Measurements from ENCODE around the gene PGK2. TPM values are rescaled to one million over a fixed set of nuclear protein-coding genes. Genes with fewer than 3 reads are reported as not detected.

PGK2 gene
- total RNA-seq, 1 experiment from 2014 or later, result not detected

- no peaks in the 10 kb centered on the region for H4K20me1 ChIP-seq (ENCODE audit: control insufficient read depth, insufficient read depth, insufficient read length)
- TF ChIP-seq CTCF (conservative IDR thresholded peaks at IDR 0.05), result no peak
- H3K23me2 ChIP-seq (ENCODE audit: insufficient read length, low read depth, low read length, poor library complexity, severe bottlenecking), result no peaks in the 10 kb centered on the region
- H3K36me3 Mint-ChIP-seq (ENCODE audit: insufficient read depth in 1 of 3, low read depth in 3 of 3), result no peaks in the 10 kb centered on the region
- H3K27me3 Mint-ChIP-seq (ENCODE audit: low read depth), result no peaks in the 10 kb centered on the region
- no peak overlapping the region for H3K9ac ChIP-seq (ENCODE audit: extremely low read depth, insufficient read length, low read length)
- H3K18ac ChIP-seq (ENCODE audit: insufficient read length, low read depth, low read length), result no peak overlapping the region
- H2BK12ac ChIP-seq (ENCODE audit: insufficient read length, low read depth, low read length), result no peak overlapping the region
- H4K91ac ChIP-seq (ENCODE audit: insufficient read length, low read depth, low read length), result no peak overlapping the region
- DNase-seq, result no peak
- no peak overlapping the region for H3K27ac Mint-ChIP-seq
- no peak overlapping the region for H3K23ac ChIP-seq (ENCODE audit: insufficient read length, low read depth, low read length)
- WGBS (ENCODE audit: extremely low coverage, insufficient read length, low lambda C conversion rate), result no CpG with 5 or more reads among the region's 2 CpGs
- H2BK20ac ChIP-seq (ENCODE audit: low read depth, low read length, poor library complexity, severe bottlenecking), result no peak overlapping the region
- no peaks in the 10 kb centered on the region for H3K27me3 ChIP-seq (ENCODE audit: insufficient read depth, low read length)
- no peaks in the 10 kb centered on the region for H3K9me3 ChIP-seq (ENCODE audit: control insufficient read depth, low read depth, low read length)
- no peak overlapping the region for H2AK5ac ChIP-seq (ENCODE audit: insufficient read length, low read length)
- no peak overlapping the region for H3K14ac ChIP-seq (ENCODE audit: insufficient read depth, low read length)
- H3K9me3 Mint-ChIP-seq, result no peaks in the 10 kb centered on the region
- H2BK5ac ChIP-seq (ENCODE audit: insufficient read length, low read length), result no peak overlapping the region
- no peaks in the 10 kb centered on the region for H3K79me1 ChIP-seq (ENCODE audit: insufficient read depth, low read depth, low read length, poor library complexity, severe bottlenecking)
- H2BK120ac ChIP-seq (ENCODE audit: low read depth, low read length, poor library complexity, severe bottlenecking), result no peak overlapping the region
- H3K56ac ChIP-seq (ENCODE audit: insufficient read length, low read depth, low read length), result no peak overlapping the region
- no peak overlapping the region for H3K4ac ChIP-seq (ENCODE audit: low read depth, low read length)
- no peak overlapping the region for H3K4me2 ChIP-seq (ENCODE audit: insufficient read depth, insufficient read length, low read length)
- no peak overlapping the region for H2BK15ac ChIP-seq (ENCODE audit: low read depth, low read length)
- H3K4me1 ChIP-seq (ENCODE audit: insufficient read depth, low read length), result no peaks in the 10 kb centered on the region
- H2AFZ ChIP-seq (ENCODE audit: low read length), result no peak overlapping the region
- H3K4me1 Mint-ChIP-seq, result no peaks in the 10 kb centered on the region
- no peaks in the 10 kb centered on the region for H3K79me2 ChIP-seq (ENCODE audit: insufficient read depth, low read length)
- H3T11ph ChIP-seq (ENCODE audit: low read length), result no peak overlapping the region
- H4K8ac ChIP-seq (replicated peaks; ENCODE audit: insufficient read length, low read depth, low read length), result no peak overlapping the region
- H3K27ac ChIP-seq (ENCODE audit: insufficient read length, low read depth, low read length), result no peak overlapping the region
- H4K5ac ChIP-seq (ENCODE audit: insufficient read length, low read depth, low read length), result no peak overlapping the region
- H3K4me3 Mint-ChIP-seq, result no peak overlapping the region
Measured at GRCh38 chr6:49739423-49739822, 47.7 kb downstream of the PGK2 start.
